ENCODE data around the gene PARD3B.

The PARD3B gene

DNA sequence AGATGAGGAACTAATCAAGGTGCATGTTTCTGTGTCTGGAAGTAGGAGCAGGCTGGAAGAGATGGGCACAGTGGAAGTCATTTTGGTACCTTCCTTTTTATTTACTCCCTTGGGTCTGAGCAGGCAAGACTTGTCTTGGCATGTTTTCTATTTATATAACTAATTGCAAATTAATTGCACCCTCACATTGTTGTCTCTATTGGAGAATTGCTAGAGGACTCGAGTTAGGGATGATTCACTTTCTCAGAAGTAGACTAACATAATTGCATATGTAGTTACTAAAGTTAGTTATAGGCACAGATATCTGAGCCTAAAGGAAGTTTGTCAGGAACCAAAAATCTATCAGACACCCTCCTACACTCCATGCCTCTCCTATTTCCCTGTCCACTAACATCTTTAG, 1044.2 kb downstream of the PARD3B start:
- no peak for DNase-seq

DNA sequence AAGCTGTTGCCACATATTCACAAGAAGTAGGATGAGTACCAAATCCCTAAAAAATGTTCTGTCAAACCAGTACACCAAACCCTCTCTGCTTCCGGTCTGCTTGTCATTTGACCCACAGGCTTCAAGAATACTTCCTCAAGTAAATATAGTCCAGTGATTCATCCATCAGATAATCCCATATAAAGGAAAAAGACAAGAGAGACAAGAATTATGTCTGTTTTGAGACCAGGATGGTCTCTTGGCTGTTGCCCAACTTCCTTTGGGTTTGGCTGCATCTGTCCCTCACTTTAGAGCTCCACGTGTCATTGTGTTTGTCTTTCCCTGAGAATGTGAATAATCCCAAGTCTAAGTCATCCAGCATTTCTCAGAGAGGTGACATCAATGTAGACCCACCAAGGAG, 1045.5 kb downstream of the PARD3B start:
- no peak for DNase-seq

GRCh38 chr2:205593891-205594290, 1048.6 kb downstream of the PARD3B start:
- DNase-seq = no peak

DNA sequence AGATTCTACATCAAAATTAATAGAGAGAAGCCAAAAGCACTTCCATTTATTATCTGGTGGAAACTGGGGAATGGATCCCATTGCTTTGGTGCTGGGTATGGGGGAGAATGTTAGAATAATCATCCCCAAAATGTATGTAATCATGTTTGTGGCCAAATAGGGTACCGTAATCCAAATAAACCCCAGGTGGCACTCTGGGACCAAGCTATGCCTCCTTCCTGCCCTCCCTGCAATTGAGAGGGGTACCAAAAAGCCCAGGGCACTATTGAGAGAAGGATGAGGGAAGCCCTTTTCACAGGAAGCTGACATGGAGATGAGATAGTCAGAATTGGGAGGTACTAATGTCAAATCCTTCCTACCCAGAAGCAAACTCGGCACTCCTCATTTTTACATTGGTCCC, 1051.3 kb downstream of the PARD3B start:
- DNase-seq = no peak

DNA sequence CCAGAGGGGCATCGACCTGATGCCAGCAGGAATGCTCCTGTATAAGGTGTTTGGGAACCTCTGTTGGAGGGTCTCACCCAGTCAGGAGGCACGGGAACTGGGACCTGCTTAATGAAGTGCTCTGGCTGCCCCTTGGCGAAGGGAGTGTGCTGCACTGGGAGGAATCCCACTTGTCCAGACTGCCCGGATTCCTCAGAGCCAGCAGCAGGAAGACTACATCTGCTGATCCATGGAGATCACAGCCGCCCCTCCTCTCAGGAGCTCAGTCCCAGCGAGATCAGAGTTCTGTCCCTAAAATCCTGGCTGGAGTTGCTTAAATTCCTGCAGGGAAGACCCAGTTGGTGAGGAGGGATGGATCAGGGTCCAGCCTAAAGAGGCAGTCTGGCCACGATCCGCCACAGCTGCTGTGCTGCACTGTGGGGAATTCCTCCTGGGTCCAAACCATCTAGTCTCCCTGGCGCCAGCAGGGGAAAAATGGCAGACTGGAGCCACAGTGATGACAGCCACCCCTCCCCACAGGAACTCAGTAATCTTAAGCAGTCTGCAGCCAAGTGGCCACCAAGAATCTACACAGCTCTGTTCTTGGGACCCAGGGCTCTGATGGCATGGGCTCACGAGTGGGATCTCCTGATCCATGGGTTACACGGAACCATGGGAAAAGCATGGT, 1060.5 kb downstream of the PARD3B start:
- no peak for DNase-seq

GRCh38 chr2:205607146-205607545, 1061.9 kb downstream of the PARD3B start:
- no peak for DNase-seq

GRCh38 chr2:205609113-205609512, 1063.8 kb downstream of the PARD3B start:
- no peak for DNase-seq

DNA sequence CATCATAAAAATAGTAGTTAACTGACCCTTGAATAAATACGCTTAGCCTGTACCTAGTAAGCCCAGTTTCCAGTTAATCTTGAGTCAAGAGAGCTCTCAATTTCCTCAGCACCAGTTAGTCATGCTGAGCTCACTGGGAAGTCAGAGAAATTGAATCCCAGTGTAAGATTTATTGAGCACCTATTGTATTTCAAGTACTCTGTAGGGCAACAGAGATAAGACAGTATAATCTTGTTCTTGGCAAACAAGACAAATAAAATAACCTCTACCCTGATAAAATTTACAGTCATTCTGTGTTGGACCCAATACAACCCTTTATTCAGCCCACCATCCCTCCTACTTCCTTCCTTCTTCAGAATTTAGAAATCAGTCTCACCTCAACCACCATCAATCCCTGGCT, 1065.2 kb downstream of the PARD3B start:
- no peak for DNase-seq

DNA sequence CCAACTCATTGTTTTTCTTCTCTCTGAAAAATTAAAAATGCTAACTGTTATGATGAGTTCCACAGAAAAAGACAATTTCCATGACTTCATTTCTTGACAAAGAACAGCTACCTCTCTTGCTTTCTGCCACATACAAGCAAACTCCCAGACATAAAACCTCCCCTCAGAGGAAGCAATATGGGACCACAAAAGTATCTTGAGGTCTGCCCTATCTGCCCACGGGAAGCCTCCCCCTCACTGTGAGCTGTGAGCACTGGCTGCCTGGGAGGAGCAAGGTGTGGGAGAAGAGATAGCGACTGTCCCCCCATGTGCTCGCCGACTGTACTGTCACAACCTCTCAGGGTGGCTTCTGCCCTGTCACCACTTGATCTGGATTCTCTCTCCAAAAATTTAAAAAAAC, 1067.4 kb downstream of the PARD3B start:
- DNase-seq = peak; percentile 28 to 31

- no peak for DNase-seq
Observed at GRCh38 chr2:205613970-205614559, 1068.8 kb downstream of the PARD3B start.

DNA sequence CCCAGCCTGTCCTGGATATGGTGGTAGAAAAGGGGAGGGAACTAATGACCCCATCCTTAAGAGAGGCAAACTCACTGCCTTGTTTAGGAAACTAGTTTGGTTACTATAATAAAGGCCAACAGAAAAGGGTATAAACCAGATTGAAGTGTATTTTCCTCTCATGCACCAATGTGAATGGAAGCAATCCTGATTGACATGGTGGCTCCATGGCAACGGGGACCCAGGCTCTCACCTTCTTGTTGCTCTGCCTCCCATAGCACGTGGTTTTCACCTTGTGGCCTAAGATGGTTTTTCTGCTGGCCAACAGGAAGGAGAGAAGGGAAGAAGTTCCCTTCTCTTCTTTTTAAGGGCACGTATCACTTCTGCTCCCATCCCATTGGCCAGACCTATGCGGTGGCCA, 1069.7 kb downstream of the PARD3B start:
- no peak for DNase-seq

DNA sequence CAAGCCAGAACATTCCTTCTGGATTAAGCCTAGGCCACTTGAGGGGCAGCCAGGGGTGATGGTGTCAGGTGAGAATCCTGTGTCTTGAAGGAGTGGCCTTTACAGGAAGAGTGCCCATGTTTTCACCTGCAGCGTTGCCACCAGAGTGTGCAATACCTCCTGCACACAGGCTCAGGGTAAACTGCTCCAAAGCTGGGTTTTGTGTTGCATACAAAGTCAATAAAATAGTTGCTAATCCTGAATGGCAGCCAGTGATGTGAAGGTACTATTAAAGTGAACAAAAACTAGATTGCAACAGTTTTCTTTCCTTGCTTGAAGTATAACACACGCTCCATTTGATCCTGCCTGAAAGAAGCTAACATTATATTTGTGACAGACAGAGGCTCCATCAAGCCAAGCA, 1072.6 kb downstream of the PARD3B start:
- no peak for DNase-seq

- no peak for DNase-seq
Observed at GRCh38 chr2:205619600-205619999, 1074.3 kb downstream of the PARD3B start.

DNA sequence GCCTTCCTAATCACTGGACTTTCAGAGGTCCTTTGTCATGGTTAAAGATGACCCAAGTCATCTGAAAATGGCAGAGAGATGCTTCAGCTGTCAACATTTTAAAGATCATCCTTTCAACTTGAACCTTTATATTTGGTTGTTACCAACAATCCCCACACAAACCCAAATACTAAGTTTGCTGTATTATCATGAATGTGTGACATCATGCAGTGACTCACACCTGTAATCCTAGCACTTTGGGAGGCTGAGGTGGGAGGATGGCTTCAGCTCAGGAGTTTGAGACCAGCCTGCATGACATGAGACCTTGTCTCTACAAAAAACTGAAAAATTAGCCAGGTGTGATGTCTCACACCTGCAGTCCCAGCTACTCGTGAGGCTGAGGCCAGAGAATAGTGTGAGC, 1081.8 kb downstream of the PARD3B start:
- DNase-seq = no peak

DNA sequence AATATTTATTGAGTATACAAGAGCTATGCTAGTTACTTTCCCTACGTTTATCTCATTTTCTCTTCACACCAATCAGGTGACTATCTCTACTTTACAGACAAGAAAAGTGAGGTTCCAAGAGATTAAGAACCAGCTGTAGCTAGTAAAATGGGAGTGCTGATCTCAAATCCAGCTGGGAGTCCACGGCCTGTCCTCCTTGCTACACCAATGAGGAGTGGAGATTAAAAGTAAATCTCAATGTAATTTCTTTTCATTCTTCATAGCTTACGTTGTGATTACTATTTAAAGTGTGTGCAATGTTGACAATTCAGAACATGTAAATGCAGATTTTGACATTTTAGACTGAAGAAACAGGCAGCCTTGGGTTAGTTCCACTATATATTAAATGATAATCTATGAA, 1083.1 kb downstream of the PARD3B start:
- DNase-seq = no peak

DNA sequence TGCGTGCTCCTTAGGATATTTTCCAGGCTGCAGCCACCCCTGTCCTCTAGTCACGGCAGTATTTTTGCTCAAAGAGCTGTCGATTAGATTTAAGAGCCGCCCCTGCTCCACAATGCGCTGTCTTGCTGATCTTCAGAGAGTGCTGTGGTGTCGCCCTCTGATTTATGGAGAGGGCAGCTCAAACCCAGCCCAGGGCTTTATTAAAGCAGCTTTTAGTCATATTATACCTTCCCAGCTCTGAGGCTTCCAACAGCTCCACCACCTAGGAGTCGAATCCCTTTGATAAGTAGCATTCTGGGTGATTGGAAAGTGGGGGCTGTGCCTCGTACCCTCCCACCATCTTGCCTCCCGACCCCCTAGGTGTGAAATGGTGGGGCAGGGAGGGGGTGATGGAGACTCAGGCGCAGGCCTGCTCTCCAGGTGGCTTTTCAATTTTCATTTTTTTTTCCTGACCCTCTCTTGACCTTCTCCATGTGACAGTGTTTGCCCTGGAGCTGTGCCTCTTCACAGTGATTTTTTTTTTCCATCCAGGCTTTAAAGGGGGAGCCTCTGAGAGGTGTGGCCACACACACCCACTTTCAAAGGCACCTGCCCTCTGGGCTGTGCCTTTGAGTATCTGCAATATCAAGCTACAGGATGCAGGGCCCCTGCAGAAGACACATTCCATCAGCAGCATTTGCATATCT, 1084.0 kb downstream of the PARD3B start:
- DNase-seq = no peak

- DNase-seq = no peak
Observed at GRCh38 chr2:205633994-205634393, 1088.7 kb downstream of the PARD3B start.

DNA sequence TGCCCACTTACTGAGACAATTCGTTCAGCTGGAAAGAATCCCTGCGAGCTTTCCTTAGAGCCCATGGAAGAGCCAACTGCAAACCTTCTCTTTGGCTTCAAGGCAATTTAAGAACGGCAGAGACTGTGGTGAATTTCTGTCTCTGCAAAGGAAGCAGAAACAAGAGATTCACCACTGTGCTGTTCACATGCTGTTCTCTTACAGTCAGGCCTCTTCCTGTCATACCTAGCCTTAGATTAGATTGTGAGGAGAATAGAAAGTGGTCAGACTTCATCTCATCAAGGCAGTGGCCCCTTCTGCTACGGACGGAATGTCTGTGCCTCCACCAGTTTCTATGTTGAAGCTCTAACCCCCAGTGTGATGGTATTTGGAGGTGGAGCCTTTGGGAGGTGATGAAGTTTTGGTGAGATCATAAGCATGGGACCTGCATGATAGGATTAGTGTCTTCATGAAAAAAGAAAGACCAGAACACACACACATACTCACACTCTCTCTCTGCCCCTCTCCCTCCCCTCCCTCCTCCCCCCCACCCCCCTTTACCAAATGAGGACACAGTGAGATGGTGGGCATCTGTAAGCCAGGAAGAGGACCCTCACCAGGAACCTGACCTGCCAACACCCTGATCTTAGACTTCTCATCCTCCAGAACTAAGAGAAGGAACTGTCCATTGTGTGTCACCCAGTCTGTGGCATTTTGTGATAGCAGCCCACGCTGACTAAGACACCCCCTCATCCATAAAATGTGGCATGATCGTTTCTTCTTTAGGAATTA, 1091.5 kb downstream of the PARD3B start:
- DNase-seq = no peak

- no peak for DNase-seq
Observed at GRCh38 chr2:205637320-205637602, 1092.0 kb downstream of the PARD3B start.

GRCh38 chr2:205637779-205638503, 1092.7 kb downstream of the PARD3B start:
- DNase-seq = no peak

DNA sequence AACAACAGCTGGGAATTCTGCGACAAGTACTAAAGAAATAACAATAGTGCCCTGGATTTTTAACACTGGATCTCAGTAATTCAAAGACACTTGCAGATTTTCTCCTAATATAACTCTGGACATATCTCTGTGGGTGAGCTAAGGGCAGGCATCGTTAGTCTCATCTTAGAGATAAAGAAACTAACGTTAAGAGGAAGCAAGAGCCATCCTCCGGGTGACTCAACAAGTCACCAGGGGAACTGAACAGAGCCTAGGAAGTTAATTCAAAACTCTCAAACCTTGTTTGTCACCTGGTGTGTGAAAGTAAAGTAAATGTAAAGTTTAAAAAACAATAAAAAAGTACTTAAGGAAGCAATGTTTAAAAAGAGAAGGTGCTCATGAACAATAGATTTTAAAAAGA, 1095.4 kb downstream of the PARD3B start:
- DNase-seq = no peak

- DNase-seq = no peak
Observed at GRCh38 chr2:205642599-205643356, 1097.5 kb downstream of the PARD3B start.

Measured in activated CD4-positive, alpha-beta T cell treated with anti-CD3 and anti-CD28 coated beads, Interleukin-2, amount 50 U/mL, for 4 hours (primary cell).